ENCODE results near the gene NBEAL2. TPM values are rescaled to one million over a fixed set of nuclear protein-coding genes. Genes with fewer than 3 reads are reported as not detected.
"Not testable (repeated sequence)": the region's sequence is repeated elsewhere in the genome, so short reads cannot be mapped to it uniquely, and the experiment has no call there.

Gene NBEAL2
- polyA plus RNA-seq, 1 donor from 2014 or later: 3.3 TPM

- no peak overlapping the region for H3K4me2 ChIP-seq (ENCODE audit: low read length)
- no peaks in the 10 kb centered on the region for H3K36me3 ChIP-seq (ENCODE audit: insufficient read depth, low read length)
- no peaks in the 10 kb centered on the region for H3K27me3 ChIP-seq (ENCODE audit: insufficient read depth, low read depth, low read length)
- peaks cover 3% of the 10 kb centered on the region for H3K79me2 ChIP-seq (replicated peaks; ENCODE audit: insufficient read depth, low read length)
- H3K9me3 ChIP-seq (ENCODE audit: low read length): no peaks in the 10 kb centered on the region
- no peak overlapping the region for H3K4me3 ChIP-seq (ENCODE audit: low read length)
- no peak for TF ChIP-seq MXI1 (conservative IDR thresholded peaks at IDR 0.05; ENCODE audit: poor library complexity, severe bottlenecking)
- no peak for TF ChIP-seq SMC3 (conservative IDR thresholded peaks at IDR 0.05; ENCODE audit: poor library complexity)
- TF ChIP-seq RAD21 (conservative IDR thresholded peaks at IDR 0.05): no peak
- TF ChIP-seq EP300 (conservative IDR thresholded peaks at IDR 0.05; ENCODE audit: poor library complexity, severe bottlenecking): no peak
- TF ChIP-seq POLR2AphosphoS5 (IDR thresholded peaks at IDR 0.05): no peak
- TF ChIP-seq CTCF (IDR thresholded peaks at IDR 0.05; ENCODE audit: poor library complexity, severe bottlenecking): no peak
- TF ChIP-seq REST (IDR thresholded peaks at IDR 0.05; ENCODE audit: borderline replicate concordance): no peak
- TF ChIP-seq EZH2 (IDR thresholded peaks at IDR 0.05; ENCODE audit: borderline replicate concordance, insufficient read depth, low read length, poor library complexity, severe bottlenecking): no peak
- TF ChIP-seq TAF1 (IDR thresholded peaks at IDR 0.05; ENCODE audit: low read depth): no peak
- H3K9me2 ChIP-seq (ENCODE audit: insufficient read depth, low read length): no peaks in the 10 kb centered on the region
- H3K9ac ChIP-seq (ENCODE audit: low read length): no peak overlapping the region
- H2AFZ ChIP-seq (ENCODE audit: low read depth, low read length): no peak overlapping the region
- H4K20me1 ChIP-seq (ENCODE audit: insufficient read depth): no peaks in the 10 kb centered on the region
- no peaks in the 10 kb centered on the region for H3F3A ChIP-seq (ENCODE audit: insufficient read depth, low read length, poor library complexity, severe bottlenecking)
- no peak overlapping the region for H3K27ac ChIP-seq (ENCODE audit: low read length)
Observed at GRCh38 chr3:47028667-47029066, 49.2 kb downstream of the NBEAL2 start.

- not testable (repeated sequence) for H3K4me3 ChIP-seq (ENCODE audit: low read length); H3K27ac ChIP-seq (ENCODE audit: low read length); H3F3A ChIP-seq (ENCODE audit: insufficient read depth, low read length, poor library complexity, severe bottlenecking); H3K27me3 ChIP-seq (ENCODE audit: insufficient read depth, low read depth, low read length); H3K79me2 ChIP-seq (replicated peaks; ENCODE audit: insufficient read depth, low read length); H3K9me3 ChIP-seq (ENCODE audit: low read length); H3K9ac ChIP-seq (ENCODE audit: low read length); H3K36me3 ChIP-seq (ENCODE audit: insufficient read depth, low read length); H3K4me2 ChIP-seq (ENCODE audit: low read length); H3K9me2 ChIP-seq (ENCODE audit: insufficient read depth, low read length); H4K20me1 ChIP-seq (ENCODE audit: insufficient read depth); H2AFZ ChIP-seq (ENCODE audit: low read depth, low read length)
Observed at GRCh38 chr3:47031041-47031440, 51.6 kb downstream of the NBEAL2 start.

GRCh38 chr3:47034868-47035489 lies 55.5 kb downstream of the NBEAL2 start:
- Histone ChIP-seq H3K36me3 (ENCODE audit: insufficient read depth, low read length) (peaks cover 7% of the 10 kb centered on the region), H3K9ac (ENCODE audit: low read length) (no peak overlapping the region), H2AFZ (ENCODE audit: low read depth, low read length) (no peak overlapping the region), H3K27me3 (ENCODE audit: insufficient read depth, low read depth, low read length) (no peaks in the 10 kb centered on the region), H3K27ac (ENCODE audit: low read length) (no peak overlapping the region), H3K79me2 (replicated peaks; ENCODE audit: insufficient read depth, low read length) (no peaks in the 10 kb centered on the region), H3K4me2 (ENCODE audit: low read length) (no peak overlapping the region), H3F3A (ENCODE audit: insufficient read depth, low read length, poor library complexity, severe bottlenecking) (no peaks in the 10 kb centered on the region), H3K4me3 (ENCODE audit: low read length) (no peak overlapping the region), H4K20me1 (ENCODE audit: insufficient read depth) (no peaks in the 10 kb centered on the region), H3K9me2 (ENCODE audit: insufficient read depth, low read length) (no peaks in the 10 kb centered on the region), H3K9me3 (ENCODE audit: low read length) (no peaks in the 10 kb centered on the region)
- no peak for TF ChIP-seq TAF1 (IDR thresholded peaks at IDR 0.05; ENCODE audit: low read depth)

Data from neural cell (in vitro differentiated cells).